H1 (cell line): Measurements from ENCODE around the gene BPIFA2. TPM values are rescaled to one million over a fixed set of nuclear protein-coding genes. Genes with fewer than 3 reads are reported as not detected.

Experiments
- HDAC6 ChIP-seq: IDR thresholded peaks from one replicate; pipeline ENCODE4 v1.7.1; 2012; ENCODE audit warnings: low read depth, mild to moderate bottlenecking, inconsistent platforms, low read length, moderate library complexity
- NRF1 ChIP-seq: IDR thresholded peaks from 2 replicates; pipeline ENCODE4 v1.6.1; 2011; ENCODE audit warnings: mild to moderate bottlenecking, low read depth, low read length, improper control_type of control experiment
- RBBP5 ChIP-seq: IDR thresholded peaks from 2 replicates; pipeline ENCODE4 v1.7.1; 2012; ENCODE audit warnings: low read depth, mild to moderate bottlenecking, inconsistent platforms, low read length, moderate library complexity, borderline replicate concordance
- SIX5 ChIP-seq: IDR thresholded peaks from 2 replicates; pipeline ENCODE4 v1.6.1; 2011; ENCODE audit warnings: mild to moderate bottlenecking, low read depth, low read length
- polyA plus RNA-seq, 7 experiments: library from polyadenylated mRNA; depleted of rRNA in 3 of 7; stranded (reverse) in 5 of 7; unstranded in 2 of 7; fragments of >200 nt in 5 of 7; fragments of 200-250 nt in 2 of 7; gene quantifications; 1 replicate in 5 of 7; 2 replicates in 1 of 7; 4 replicates in 1 of 7; pipeline versions ENCODE4 v1.2.1 to v1.2.3, GENCODE V29; 2011 to 2013; ENCODE audit warnings: missing spikeins in 2 of 7, mixed read lengths in 2 of 7
- total RNA-seq: library from RNA; stranded (reverse); fragmentation: NEBNext Ultra II Directional; extraction: Animal tissue kit (Norgen Biotek cat#: 25700); gene quantifications from 2 replicates; pipeline ENCODE4 v1.2.1, GENCODE V29; 2021

BPIFA2 gene
- total and polyA plus RNA-seq, 2 of the 8 experiments (the other 6 are each of a cell fraction or from before 2014, with no cell fraction given), result not detected

DNA sequence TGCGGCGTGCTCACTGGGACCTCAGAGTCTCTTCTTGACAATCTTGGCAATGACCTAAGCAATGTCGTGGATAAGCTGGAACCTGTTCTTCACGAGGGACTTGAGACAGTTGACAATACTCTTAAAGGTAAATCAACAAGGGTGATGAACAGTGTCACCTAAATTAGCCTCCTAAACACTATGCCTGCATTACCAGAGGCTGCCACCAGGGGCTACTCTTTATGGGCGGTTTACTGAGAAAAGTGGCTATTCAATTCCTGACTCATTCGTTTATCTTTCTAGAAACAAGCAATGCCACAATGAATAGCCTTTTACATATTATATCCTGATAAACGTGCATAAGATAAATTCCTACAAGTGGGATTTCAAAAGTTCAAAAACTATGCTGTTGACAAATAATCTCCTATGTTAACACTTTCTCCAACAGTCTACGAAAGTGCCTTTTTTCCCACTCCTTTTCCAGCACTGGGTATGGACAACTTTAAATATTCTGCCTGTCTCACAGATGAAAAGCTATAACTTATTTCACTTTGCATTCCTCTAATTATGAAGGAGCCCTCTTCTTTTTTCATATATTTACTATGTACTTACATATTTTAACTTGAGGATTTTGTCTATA is 1.3 kb downstream of the BPIFA2 start (continued):
- TF ChIP-seq HDAC6 (no peak), NRF1 (no peak), SIX5 (no peak), RBBP5 (no peak)
